CD4-positive, alpha-beta T cell treated with Interleukin-4 for 1 hour (primary cell): ENCODE data around the gene REEP2.
"Not testable (repeated sequence)": the region's sequence is repeated elsewhere in the genome, so short reads cannot be mapped to it uniquely, and the experiment has no call there.

ENCODE experiments used
- DNase-seq, 2 donors: peaks; one replicate each; pipeline ENCODE4 v3.0.0-alpha.2; 2020 to 2022

Gene REEP2

DNA sequence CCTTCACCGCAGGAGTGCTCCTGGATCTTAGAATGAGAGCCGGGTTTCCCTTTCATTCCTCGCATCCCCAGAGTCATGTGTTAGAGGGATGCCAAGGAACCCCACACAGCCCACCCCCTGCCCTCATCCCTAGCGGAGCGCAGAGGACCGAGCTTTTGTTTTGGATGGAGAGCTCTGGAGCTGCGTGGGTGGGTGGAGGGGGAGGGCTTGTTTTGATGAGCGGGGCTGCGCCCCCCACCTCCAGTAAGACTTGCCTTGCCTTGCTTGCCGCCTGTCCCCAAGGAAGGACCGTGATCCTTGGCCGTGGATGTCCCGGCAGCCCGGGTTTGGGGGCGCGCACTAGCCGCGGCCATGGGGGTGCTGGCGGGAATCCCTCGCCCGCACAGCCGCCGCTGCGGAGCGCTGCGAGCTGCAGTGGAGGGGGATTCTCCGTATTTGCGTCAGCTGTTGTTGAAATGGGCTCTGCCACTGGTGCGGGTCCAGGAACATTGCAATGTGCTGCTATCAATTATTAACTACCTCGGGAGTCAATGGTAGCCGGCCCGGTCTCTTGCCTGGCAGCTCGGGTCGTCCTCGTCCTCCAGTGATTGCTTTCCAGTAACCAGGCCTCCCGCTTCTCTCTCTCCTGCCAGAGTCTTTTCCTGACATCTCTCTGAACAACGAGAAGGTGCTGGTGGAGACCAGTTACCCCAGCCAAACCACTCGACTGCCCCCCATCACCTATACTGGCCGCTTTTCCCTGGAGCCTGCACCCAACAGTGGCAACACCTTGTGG lies 27.5 kb downstream of the REEP2 start:
- no peak for DNase-seq

DNA sequence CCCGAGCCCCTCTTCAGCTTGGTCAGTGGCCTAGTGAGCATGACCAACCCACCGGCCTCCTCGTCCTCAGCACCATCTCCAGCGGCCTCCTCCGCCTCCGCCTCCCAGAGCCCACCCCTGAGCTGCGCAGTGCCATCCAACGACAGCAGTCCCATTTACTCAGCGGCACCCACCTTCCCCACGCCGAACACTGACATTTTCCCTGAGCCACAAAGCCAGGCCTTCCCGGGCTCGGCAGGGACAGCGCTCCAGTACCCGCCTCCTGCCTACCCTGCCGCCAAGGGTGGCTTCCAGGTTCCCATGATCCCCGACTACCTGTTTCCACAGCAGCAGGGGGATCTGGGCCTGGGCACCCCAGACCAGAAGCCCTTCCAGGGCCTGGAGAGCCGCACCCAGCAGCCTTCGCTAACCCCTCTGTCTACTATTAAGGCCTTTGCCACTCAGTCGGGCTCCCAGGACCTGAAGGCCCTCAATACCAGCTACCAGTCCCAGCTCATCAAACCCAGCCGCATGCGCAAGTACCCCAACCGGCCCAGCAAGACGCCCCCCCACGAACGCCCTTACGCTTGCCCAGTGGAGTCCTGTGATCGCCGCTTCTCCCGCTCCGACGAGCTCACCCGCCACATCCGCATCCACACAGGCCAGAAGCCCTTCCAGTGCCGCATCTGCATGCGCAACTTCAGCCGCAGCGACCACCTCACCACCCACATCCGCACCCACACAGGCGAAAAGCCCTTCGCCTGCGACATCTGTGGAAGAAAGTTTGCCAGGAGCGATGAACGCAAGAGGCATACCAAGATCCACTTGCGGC lies 28.2 kb downstream of the REEP2 start:
- peak in 1 of 2 donors; percentile 17 for DNase-seq

DNA sequence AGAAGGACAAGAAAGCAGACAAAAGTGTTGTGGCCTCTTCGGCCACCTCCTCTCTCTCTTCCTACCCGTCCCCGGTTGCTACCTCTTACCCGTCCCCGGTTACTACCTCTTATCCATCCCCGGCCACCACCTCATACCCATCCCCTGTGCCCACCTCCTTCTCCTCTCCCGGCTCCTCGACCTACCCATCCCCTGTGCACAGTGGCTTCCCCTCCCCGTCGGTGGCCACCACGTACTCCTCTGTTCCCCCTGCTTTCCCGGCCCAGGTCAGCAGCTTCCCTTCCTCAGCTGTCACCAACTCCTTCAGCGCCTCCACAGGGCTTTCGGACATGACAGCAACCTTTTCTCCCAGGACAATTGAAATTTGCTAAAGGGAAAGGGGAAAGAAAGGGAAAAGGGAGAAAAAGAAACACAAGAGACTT lies 28.9 kb downstream of the REEP2 start:
- DNase-seq, result no peak

DNA sequence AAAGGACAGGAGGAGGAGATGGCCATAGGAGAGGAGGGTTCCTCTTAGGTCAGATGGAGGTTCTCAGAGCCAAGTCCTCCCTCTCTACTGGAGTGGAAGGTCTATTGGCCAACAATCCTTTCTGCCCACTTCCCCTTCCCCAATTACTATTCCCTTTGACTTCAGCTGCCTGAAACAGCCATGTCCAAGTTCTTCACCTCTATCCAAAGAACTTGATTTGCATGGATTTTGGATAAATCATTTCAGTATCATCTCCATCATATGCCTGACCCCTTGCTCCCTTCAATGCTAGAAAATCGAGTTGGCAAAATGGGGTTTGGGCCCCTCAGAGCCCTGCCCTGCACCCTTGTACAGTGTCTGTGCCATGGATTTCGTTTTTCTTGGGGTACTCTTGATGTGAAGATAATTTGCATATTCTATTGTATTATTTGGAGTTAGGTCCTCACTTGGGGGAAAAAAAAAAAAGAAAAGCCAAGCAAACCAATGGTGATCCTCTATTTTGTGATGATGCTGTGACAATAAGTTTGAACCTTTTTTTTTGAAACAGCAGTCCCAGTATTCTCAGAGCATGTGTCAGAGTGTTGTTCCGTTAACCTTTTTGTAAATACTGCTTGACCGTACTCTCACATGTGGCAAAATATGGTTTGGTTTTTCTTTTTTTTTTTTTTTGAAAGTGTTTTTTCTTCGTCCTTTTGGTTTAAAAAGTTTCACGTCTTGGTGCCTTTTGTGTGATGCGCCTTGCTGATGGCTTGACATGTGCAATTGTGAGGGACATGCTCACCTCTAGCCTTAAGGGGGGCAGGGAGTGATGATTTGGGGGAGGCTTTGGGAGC lies 29.5 kb downstream of the REEP2 start:
- peak in 1 of 2 donors; percentile 22 for DNase-seq

DNA sequence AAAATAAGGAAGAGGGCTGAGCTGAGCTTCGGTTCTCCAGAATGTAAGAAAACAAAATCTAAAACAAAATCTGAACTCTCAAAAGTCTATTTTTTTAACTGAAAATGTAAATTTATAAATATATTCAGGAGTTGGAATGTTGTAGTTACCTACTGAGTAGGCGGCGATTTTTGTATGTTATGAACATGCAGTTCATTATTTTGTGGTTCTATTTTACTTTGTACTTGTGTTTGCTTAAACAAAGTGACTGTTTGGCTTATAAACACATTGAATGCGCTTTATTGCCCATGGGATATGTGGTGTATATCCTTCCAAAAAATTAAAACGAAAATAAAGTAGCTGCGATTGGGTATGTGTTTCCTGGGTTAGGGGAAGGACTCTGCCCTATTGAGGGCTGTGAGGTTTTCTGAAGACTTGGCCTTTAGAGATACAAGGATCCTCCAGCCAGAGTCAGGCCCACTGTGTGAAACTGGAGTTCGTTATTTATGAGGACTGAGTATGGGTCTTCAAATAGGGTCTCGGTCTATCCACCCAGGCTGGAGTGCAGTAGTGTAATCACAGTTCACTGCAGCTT lies 30.2 kb downstream of the REEP2 start:
- no peak for DNase-seq

DNA sequence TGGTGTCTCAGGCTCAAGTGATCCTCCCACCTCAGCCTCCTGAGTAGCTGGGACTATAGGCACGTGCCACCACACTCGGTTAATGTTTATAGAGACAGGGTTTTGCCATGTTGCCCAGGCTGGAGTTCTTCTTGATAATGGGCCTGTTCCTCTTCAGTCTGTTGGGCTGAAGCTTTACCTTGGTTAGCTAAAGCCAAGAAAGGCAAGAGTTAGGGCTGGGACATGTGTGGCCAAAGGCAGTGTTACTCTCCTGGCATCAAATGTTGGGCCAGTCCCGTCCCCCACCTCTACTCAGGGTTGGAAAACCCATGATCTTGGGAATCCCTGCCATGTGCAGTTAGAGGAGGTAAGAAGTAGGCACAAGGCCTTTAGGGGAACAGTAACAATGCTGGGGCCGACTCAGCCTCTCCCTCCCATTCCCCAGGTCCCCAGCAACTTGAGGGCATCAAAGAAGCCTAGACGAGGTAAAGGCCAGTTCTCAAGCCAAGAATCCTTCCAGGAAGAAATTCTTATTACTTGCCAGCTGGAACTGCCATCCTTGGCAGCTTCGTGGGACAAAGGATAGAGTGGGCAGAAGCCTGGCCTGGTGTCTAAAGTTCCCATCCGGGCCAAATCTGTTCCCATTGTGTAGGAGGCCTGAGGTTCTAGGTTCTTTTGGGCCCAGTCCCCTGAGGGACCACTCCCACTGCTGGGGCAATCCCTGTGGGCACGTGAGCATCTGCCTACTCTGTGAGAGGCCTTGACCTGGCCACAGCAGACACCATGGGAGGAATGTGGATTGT lies 30.9 kb downstream of the REEP2 start:
- peak; percentile 64 to 73 for DNase-seq

DNA sequence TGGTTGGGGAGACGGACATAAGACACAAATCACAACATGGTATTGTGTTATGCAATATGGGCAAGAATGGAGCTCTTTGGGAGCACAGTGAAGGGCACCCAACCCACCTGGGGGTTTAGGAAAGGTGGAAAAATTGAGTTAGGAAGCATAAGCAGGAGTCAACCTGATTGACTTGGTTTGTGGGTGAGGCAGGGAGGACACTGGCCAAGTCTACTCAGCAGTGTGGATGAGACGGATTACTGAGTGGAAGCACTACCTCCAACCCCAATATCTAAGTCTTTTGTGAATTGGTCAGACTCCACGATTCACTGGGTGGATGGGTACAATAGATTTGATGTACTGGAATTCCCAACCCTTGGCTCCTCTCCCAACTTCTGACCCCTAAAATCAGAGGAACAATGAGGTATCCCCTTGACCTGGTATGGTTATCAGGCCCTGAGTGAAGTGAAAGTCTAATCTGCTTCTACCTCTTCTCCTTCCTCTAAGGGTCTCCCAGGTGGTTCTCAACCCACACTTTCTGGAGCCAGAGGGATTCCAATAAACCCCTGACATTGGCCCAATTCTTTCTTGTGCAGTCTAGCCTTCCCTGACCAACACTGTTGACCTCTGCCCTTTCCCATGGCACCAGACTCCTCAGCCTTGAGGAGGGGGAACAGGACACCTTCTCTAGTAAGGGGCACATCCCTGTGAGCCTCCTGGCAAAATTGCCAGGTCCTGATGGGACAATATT lies 31.6 kb downstream of the REEP2 start:
- DNase-seq, result peak in 1 of 2 donors; percentile 51

DNA sequence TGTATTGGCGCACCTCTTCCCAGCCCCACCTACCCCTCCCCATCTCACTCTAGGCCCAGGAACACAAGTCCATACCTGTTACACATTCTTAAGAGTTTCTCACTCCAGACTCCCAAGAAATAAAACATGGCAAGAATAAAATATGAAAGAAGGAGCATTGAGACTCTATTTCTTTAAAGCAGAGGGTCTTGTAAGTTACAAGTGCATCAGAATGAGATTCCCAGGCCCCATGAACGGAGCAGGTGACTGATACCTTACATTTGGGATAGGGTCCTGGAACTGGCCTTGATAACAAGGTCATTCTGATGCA lies 32.1 kb downstream of the REEP2 start:
- DNase-seq, result no peak

DNA sequence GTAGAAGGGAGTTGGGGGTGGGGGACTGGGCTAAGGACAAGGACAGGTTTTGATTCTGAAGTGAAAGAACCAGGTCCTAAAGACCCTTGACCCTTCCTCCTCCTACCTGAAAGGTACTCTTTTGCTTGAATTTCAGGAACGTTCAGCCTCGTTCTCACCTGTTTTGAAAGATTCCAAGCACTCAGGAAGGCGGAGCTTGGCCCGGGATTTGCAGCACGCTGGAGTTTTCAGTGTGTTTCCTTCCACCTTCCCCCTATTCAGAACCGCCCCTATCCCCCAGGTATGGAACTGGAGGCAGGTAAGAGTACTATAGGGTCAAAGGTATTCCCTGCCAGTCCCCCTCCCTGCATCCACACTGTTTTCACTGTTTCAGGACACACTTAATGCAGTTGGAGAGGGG lies 33.5 kb downstream of the REEP2 start:
- DNase-seq, result no peak

DNA sequence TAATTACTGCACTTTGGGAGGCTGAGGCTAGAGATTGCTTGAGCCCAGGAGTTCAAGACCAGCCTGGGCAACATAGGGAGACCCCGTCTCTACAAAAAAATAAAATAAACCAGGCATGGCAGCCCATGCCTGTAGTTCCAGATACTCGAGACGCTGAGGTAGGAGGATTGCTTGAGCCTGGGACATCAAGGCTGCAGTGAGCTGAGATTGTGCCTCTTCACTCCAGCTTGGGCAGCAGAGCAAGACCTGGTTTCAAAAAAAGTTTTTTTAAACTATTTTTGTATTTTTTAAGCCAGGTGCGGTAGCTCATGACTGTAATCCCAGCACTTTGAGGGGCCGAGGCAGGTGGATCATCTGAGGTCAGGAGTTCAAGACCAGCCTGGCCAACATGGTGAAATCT lies 34.3 kb downstream of the REEP2 start:
- DNase-seq, result not testable (repeated sequence)

DNA sequence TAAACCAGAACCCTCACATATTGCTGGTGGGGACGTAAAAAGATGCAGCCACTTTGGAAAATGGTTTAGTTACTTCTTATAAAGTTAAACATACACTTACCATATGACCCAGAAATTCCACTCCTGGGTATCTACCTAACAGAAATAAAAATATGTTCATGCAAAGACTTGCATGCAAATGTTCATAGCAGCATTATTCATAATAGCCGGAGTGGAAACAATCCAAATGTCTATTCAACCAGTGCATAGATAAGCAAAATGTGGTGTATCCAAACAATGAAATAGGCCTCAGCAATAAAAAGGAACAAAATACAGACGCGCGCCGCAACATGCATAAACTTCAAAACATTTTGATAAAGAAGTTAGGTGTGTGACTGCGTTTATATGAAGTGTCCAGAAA lies 38.1 kb downstream of the REEP2 start:
- DNase-seq, result no peak

DNA sequence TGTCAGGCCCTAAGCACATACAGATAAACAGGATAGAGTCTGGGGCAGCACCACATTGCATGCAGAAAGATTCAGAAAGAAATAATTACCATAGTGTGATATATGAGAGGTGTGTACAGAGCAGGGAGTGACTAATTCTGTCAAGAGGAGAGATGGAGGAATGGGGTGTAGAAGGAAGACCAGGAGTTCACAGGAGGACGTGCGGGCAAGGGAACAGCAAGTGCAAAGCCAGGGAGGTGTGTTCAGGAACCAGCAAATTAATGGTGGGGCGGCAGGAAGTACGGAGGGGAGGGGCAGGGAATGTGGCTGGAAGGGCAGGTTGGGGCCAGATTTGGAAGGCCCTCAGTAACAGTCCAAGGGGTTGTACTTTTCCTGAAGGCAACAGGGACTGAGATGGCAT lies 43.8 kb downstream of the REEP2 start:
- no peak for DNase-seq

DNA sequence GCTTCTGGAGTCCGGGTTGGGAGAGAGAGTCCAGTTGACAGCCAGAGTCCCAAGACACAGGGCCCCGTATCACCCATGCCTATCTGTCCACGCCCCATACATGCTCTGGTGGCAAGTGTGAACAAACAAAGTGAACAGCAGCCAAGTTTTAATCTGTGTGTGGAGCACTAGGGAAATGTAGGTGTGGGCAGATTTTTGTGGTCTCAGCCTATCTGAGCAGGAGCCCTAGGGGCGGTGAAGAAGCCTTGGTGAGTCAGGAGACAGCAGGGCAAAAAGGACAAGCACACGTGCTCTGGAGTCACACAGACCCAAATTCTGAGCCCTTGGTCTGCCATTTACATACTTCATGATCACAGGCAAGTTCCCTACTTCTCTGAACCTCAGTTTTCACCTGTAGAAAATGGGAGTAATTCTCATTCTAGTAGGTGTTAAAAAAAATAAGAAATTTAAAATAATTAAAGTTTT lies 49.7 kb downstream of the REEP2 start:
- DNase-seq, result no peak

DNA sequence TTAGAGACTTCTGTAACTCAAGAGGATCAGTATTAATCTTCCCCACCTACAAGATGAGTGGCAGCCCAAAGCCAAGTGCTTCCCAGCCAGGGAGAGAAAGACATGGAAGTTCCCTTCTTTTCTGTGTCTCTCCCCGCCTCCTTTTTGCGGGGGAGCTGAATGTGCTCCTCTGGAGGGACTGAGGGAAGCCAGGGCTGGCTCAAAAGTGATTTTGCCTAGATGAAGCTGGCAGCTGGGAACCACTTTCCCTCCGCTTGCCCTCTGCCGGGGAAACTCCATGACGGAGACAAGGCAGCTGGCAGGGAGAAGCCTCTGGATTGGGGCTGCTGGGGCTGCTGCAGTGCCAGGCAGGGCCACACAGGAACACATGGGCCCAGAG lies 50.8 kb downstream of the REEP2 start:
- DNase-seq, result no peak

DNA sequence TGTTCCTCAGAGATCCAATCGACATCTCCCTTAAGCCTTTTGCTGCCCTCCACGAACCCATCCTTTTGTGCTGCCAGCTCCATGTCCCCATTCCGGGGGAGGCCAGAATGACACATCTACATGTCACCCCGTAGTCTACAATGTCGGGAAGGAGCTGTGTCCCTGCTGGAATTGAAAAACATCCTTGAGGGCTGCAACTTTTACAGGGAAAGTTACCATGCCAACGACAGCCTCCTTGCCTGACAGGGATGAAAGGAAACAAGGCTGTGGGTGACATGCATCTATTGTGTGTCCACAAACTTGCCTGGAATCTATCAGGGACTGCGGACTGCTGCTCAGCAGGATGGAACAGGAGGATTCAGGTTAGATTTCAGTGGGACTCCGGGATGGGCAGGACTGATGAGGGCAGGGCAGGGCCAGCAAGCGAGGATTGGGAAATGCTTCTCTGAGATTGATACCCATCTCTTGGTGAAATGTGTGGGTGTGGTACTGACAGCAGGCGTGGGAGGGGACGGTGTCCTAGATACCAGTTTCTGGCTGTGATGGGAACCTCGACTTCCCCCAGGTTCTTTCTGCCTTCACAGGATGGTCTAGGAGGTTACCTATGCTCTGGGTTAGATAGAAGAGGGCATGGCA lies 51.9 kb downstream of the REEP2 start:
- DNase-seq, result no peak

DNA sequence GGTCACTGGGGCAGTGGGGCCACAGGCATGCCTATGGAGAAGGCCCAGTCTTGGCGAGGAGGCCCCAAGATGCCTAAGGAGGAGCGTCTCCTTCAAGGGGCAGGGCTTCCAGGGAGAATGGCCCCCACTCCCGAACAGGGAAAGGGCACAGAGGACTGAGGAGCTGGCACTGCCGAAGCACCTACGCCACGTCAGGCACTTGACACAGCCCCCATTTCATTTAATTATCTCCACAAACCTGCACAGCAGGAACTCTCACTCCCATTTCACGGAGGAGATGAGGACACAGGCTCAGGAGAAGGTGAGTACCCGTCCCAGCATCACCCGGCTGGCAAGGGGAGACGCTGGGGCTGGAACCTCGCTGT lies 52.4 kb downstream of the REEP2 start:
- no peak for DNase-seq

DNA sequence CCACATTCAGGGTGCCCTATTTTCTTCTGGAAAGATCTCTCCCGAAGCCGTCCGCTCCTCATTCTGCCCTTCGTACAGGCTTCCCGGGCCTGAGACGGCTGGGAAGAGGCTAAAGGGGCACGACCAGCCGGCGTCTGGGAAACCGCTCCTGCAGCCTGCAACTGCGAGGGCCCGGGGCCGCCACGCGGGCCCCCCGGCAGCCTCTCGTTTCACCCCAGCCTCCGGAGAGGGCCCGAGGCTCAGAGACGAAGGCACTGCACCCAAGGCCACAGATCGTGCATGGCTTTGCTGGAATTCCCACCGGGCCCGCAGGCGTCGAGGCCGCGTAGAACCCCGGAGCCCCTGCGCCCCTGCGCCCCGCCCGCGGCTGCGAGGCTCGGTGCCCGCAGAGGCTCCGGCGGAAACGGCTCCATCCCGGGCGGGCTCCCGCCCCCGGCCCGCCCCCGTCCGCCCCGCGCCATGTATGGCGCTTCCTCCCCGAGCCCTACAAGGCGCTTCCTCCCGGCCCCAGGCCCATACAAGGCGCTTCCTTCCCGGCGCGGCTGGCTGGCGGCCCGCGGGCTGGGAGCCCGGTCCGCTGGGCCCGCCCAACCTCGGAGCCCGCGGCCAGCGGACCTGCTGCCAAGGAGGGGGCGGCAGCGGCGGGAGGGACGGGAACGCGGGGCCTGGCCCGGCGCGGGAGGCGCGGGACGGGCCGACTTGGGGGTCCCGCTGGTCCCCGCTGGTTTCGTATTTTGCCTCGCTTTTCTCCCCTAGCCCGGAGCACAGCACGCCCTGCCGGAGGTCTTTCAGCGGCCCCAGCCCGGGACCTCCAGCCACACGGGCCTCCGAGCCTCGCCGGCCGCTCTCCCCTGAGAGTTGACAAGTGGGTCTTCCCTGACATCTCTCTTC lies 53.1 kb downstream of the REEP2 start:
- peak; percentile 88 to 89 for DNase-seq

DNA sequence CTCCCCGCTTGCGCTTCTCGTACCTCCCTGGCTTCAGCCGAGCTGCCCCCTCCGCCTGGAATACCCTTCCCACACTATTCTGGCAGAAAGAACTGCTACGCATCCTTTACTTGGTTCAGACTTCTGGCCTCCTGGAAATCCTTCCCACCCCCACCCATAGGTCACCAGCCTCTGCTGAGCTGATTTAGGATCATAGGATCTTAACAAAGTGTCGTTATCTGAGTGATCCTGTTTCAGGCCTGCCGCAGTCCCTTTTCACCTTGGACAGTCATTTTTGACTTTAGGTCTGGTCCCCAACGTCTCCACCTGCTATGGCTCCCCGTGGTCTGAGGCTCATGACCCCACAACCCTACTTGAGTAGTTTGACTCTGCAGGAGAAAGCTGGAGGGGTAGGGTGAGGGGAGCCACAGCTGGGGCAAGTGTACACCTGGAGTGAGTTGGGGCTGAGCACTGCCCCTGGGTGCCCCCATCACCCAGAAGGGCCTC lies 53.7 kb downstream of the REEP2 start:
- no peak for DNase-seq

DNA sequence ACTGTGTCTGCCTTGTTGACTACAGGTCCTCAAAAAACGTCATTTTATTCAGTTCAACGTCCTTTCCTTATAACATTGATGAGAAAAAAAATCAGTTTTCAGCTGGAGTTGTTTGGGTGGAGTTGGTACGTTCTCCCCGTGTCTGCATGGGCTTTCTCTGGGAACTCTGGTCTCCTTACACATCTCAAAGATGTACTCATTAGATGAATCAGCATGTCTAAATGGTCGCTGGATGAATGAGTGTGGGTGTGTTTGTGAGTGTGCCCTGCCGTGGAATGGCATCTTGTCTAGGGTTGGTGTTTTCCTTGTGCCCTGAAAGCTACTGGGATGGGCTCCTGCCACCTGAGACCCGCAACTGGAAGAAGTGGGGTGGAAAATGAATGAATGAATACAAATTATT lies 56.5 kb downstream of the REEP2 start:
- DNase-seq, result no peak
